H1 (cell line): ENCODE measurements around the gene EXOC2. TPM values are rescaled to one million over a fixed set of nuclear protein-coding genes. Genes with fewer than 3 reads are reported as not detected.

ENCODE experiments used
- CTCF ChIA-PET: fragments of 300-600 bp; sonication (Branson Sonifier 250); formaldehyde crosslinking; loops from one replicate; lab custom pipeline; 2021; ENCODE audit not compliant: partially characterized antibody; lab: Charles Lee
- POLR2A ChIA-PET: fragments of 300-600 bp; sonication (Branson Sonifier 250); formaldehyde crosslinking; loops from one replicate; lab custom pipeline; 2021; ENCODE audit warnings: inconsistent platforms; ENCODE audit not compliant: partially characterized antibody; lab: Charles Lee
- DNase-seq, 2 experiments: peaks; one replicate each; pipeline versions ENCODE4 v3.0.0 to v3.0.0-alpha.2; 2010 to 2022; ENCODE audit warnings: low spot score in 2 of 2, low read depth in 1 of 2, mixed read lengths in 1 of 2
- FAIRE-seq: peaks from 2 replicates; lab custom pipeline; 2011; peaks lifted over from hg19 to GRCh38; lab: Jason Lieb, UNC
- H2AFZ ChIP-seq: 2 replicates; pipeline ENCODE4 v1.8.1; 2012; ENCODE audit warnings: low read length, inconsistent platforms
- H2AK5ac ChIP-seq: 2 replicates; pipeline ENCODE4 v1.6.1; 2013; ENCODE audit warnings: low read depth, low read length
- H2BK120ac ChIP-seq: replicated peaks from 2 replicates; pipeline ENCODE3; 2013; ENCODE audit warnings: low read depth, low read length, inconsistent platforms
- H2BK12ac ChIP-seq: 2 replicates; pipeline ENCODE4 v1.6.1; 2013; ENCODE audit warnings: low read depth, low read length
- H2BK15ac ChIP-seq: 2 replicates; pipeline ENCODE4 v1.6.1; 2013; ENCODE audit warnings: low read length
- H2BK20ac ChIP-seq: 2 replicates; pipeline ENCODE4 v1.6.1; 2013; ENCODE audit warnings: low read length
- H2BK5ac ChIP-seq: 2 replicates; pipeline ENCODE4 v1.6.1; 2013; ENCODE audit warnings: low read depth, low read length
- H3K14ac ChIP-seq: 2 replicates; pipeline ENCODE4 v1.6.1; 2013; ENCODE audit warnings: inconsistent platforms; ENCODE audit not compliant: insufficient read length
- H3K18ac ChIP-seq: 2 replicates; pipeline ENCODE4 v1.6.1; 2013; ENCODE audit warnings: low read length; ENCODE audit errors: extremely low read depth
- H3K23ac ChIP-seq: 2 replicates; pipeline ENCODE4 v1.6.1; 2013; ENCODE audit warnings: inconsistent platforms; ENCODE audit not compliant: insufficient read length
- H3K23me2 ChIP-seq: 2 replicates; pipeline ENCODE4 v1.6.1; 2013; ENCODE audit warnings: low read depth, low read length
- H3K27ac ChIP-seq: 2 replicates; pipeline ENCODE4 v1.6.1; 2011; ENCODE audit warnings: low read depth, low read length, inconsistent platforms
- H3K27me3 ChIP-seq, 4 experiments: replicated peaks in 1 of 4; 1 replicate in 1 of 4; 2 replicates in 3 of 4; pipeline versions ENCODE4 v1.6.1 to v1.8.1; 2011 to 2013; ENCODE audit warnings: low read length in 3 of 4, mild to moderate bottlenecking in 3 of 4, inconsistent platforms in 2 of 4, mixed read lengths in 2 of 4, moderate library complexity in 1 of 4; ENCODE audit not compliant: control insufficient read depth in 3 of 4, insufficient read depth in 3 of 4; ENCODE audit errors: extremely low read depth in 1 of 4
- H3K36me3 ChIP-seq, 4 experiments: 2 replicates each; pipeline versions ENCODE4 v1.6.1 to v1.8.1; 2011 to 2013; ENCODE audit warnings: mild to moderate bottlenecking in 4 of 4, low read length in 3 of 4, moderate library complexity in 2 of 4, control low read depth in 1 of 4, inconsistent platforms in 1 of 4; ENCODE audit not compliant: insufficient read depth in 4 of 4, control insufficient read depth in 2 of 4
- H3K4ac ChIP-seq: replicated peaks from 2 replicates; pipeline ENCODE3; 2013; ENCODE audit warnings: low read length, low read depth, mixed read lengths, inconsistent platforms; ENCODE audit not compliant: insufficient read length
- H3K4me1 ChIP-seq, 4 experiments: replicated peaks in 1 of 4; 1 replicate in 1 of 4; 2 replicates in 3 of 4; pipeline versions ENCODE4 v1.6.1 to v1.8.1; 2011 to 2013; ENCODE audit warnings: low read length in 3 of 4, inconsistent platforms in 2 of 4, mixed read lengths in 1 of 4; ENCODE audit not compliant: insufficient read depth in 4 of 4, control insufficient read depth in 3 of 4
- H3K4me2 ChIP-seq, 2 experiments: 2 replicates each; pipeline versions ENCODE4 v1.6.1 to v1.8.1; 2011 to 2013; ENCODE audit warnings: low read depth in 2 of 2, low read length in 2 of 2, control low read depth in 1 of 2, inconsistent platforms in 1 of 2, mild to moderate bottlenecking in 1 of 2; ENCODE audit not compliant: insufficient read depth in 1 of 2
- H3K4me3 ChIP-seq, 4 experiments: fragments of 200-600, 300-600 bp in 1 of 4; sonication (generic), shearing (Covaris generic), sonication (Bioruptor Twin) in 1 of 4; 2 replicates each; pipeline versions ENCODE4 v1.5.1 to v1.8.1; 2011 to 2016; ENCODE audit warnings: low read length in 4 of 4, low read depth in 3 of 4, control low read depth in 2 of 4, inconsistent platforms in 2 of 4, mild to moderate bottlenecking in 2 of 4, mixed read lengths in 1 of 4, moderate library complexity in 1 of 4; ENCODE audit not compliant: insufficient read depth in 2 of 4; ENCODE audit errors: extremely low read depth in 1 of 4
- H3K56ac ChIP-seq: replicated peaks from 2 replicates; pipeline ENCODE3; 2013; ENCODE audit warnings: low read depth, mild to moderate bottlenecking, mixed read lengths, low read length, inconsistent platforms; ENCODE audit not compliant: insufficient read length
- H3K79me1 ChIP-seq: 2 replicates; pipeline ENCODE4 v1.6.1; 2013; ENCODE audit warnings: low read depth, low read length, control low read depth
- H3K79me2 ChIP-seq, 2 experiments: 2 replicates each; pipeline versions ENCODE4 v1.6.1 to v1.8.1; 2012 to 2013; ENCODE audit warnings: low read length in 2 of 2, mild to moderate bottlenecking in 2 of 2, inconsistent platforms in 1 of 2; ENCODE audit not compliant: insufficient read depth in 2 of 2, control insufficient read depth in 1 of 2
- H3K9ac ChIP-seq, 4 experiments: replicated peaks in 1 of 4; 1 replicate in 1 of 4; 2 replicates in 3 of 4; pipeline versions ENCODE4 v1.6.1 to v1.8.1; 2011 to 2013; ENCODE audit warnings: low read depth in 3 of 4, low read length in 3 of 4, control low read depth in 2 of 4, mild to moderate bottlenecking in 2 of 4, moderate library complexity in 2 of 4, inconsistent platforms in 1 of 4; ENCODE audit errors: extremely low read depth in 1 of 4
- H3K9me3 ChIP-seq, 2 experiments: 2 replicates each; pipeline versions ENCODE4 v1.6.1 to v1.8.1; 2012 to 2013; ENCODE audit warnings: mild to moderate bottlenecking in 2 of 2, moderate library complexity in 2 of 2, control low read depth in 1 of 2, inconsistent platforms in 1 of 2, low read depth in 1 of 2, low read length in 1 of 2, mixed read lengths in 1 of 2; ENCODE audit not compliant: insufficient read depth in 2 of 2
- H4K20me1 ChIP-seq, 2 experiments: replicated peaks in 1 of 2; 2 replicates each; pipeline versions ENCODE3 to v1.8.1; 2011 to 2013; ENCODE audit warnings: inconsistent platforms in 2 of 2, low read length in 2 of 2, mild to moderate bottlenecking in 1 of 2; ENCODE audit not compliant: insufficient read depth in 2 of 2, control insufficient read depth in 1 of 2
- H4K5ac ChIP-seq: 2 replicates; pipeline ENCODE4 v1.6.1; 2013; ENCODE audit warnings: low read length, low read depth, mixed read lengths, inconsistent platforms; ENCODE audit not compliant: insufficient read length
- H4K8ac ChIP-seq: 2 replicates; pipeline ENCODE4 v1.8.0; 2013; ENCODE audit warnings: mild to moderate bottlenecking, moderate library complexity, low read length, inconsistent platforms; ENCODE audit not compliant: insufficient read depth; ENCODE audit errors: extremely low read depth
- H4K91ac ChIP-seq: replicated peaks from 2 replicates; pipeline ENCODE3; 2013; ENCODE audit warnings: low read length, mixed read lengths, inconsistent platforms; ENCODE audit not compliant: insufficient read length
- TBP ChIP-seq: IDR thresholded peaks from 2 replicates; pipeline ENCODE4 v1.6.1; 2011; ENCODE audit warnings: low read depth, low read length, improper control_type of control experiment
- WGBS, 2 experiments: shearing (Covaris generic) in 1 of 2; methylation state at CpG; one replicate each; pipeline versions ENCODE4 v1.1.6 to v1.1.7; 2013 to 2015; ENCODE audit warnings: low lambda C conversion rate in 2 of 2, mixed read lengths in 2 of 2, inconsistent platforms in 1 of 2, low coverage in 1 of 2, missing lambda C conversion rate in 1 of 2; ENCODE audit not compliant: insufficient replicate concordance in 2 of 2, insufficient coverage in 1 of 2, insufficient read length in 1 of 2; ENCODE audit errors: extremely low coverage in 1 of 2, missing lambda C conversion rate in 1 of 2; 5-methylcytosine and 5-hydroxymethylcytosine counted together
- polyA plus RNA-seq, 7 experiments: library from polyadenylated mRNA; depleted of rRNA in 3 of 7; stranded (reverse) in 5 of 7; unstranded in 2 of 7; fragments of >200 nt in 5 of 7; fragments of 200-250 nt in 2 of 7; gene quantifications; 1 replicate in 5 of 7; 2 replicates in 1 of 7; 4 replicates in 1 of 7; pipeline versions ENCODE4 v1.2.1 to v1.2.3, GENCODE V29; 2011 to 2013; ENCODE audit warnings: missing spikeins in 2 of 7, mixed read lengths in 2 of 7
- total RNA-seq: library from RNA; stranded (reverse); fragmentation: NEBNext Ultra II Directional; extraction: Animal tissue kit (Norgen Biotek cat#: 25700); gene quantifications from 2 replicates; pipeline ENCODE4 v1.2.1, GENCODE V29; 2021

The EXOC2 gene
- total and polyA plus RNA-seq, 2 of the 8 experiments (the other 6 are each of a cell fraction or from before 2014, with no cell fraction given) = 25.5 to 44.4 TPM

GRCh38 chr6:599576-600448 lies 93.1 kb downstream of the EXOC2 start:
- Histone ChIP-seq H4K8ac (no peak overlapping the region), H2BK120ac (no peak overlapping the region), H3K14ac (no peak overlapping the region), H3K4me1 (no peaks in the 10 kb centered on the region), H2BK5ac (no peak overlapping the region), H4K20me1 (peaks cover 0 to 4% of the 10 kb centered on the region in 2 experiments), H3K4me2 (no peak overlapping the region), H4K5ac (no peak overlapping the region), H2AK5ac (no peak overlapping the region), H3K36me3 (peaks cover 0 to 10% (median 6%) of the 10 kb centered on the region in 4 experiments; a peak in 6 of 8 replicates), H3K23ac (no peak overlapping the region), H3K79me1 (peaks cover 6% of the 10 kb centered on the region; the same call in 1 of the 2 replicates), H3K18ac (no peak overlapping the region), H3K9ac (no peak overlapping the region), H3K79me2 (no peaks in the 10 kb centered on the region), H3K27ac (no peak overlapping the region), H2BK15ac (no peak overlapping the region), H2BK20ac (no peak overlapping the region), H3K4me3 (no peak overlapping the region), H2BK12ac (no peak overlapping the region), H2AFZ (no peak overlapping the region), H3K23me2 (no peaks in the 10 kb centered on the region), H3K56ac (no peak overlapping the region), H3K9me3 (no peaks in the 10 kb centered on the region), H4K91ac (no peak overlapping the region), H3K4ac (no peak overlapping the region), H3K27me3 (no peaks in the 10 kb centered on the region)
- no peak for FAIRE-seq
- ChIA-PET CTCF (no interaction called here), POLR2A (no interaction called here)
- no peak for TF ChIP-seq TBP
- no peak for DNase-seq
- 94% methylated on average over 7 of the region's 7 CpGs; no CpG with 5 or more reads in 1 of the 2 experiments for WGBS, 2 experiments
